ENCODE results near the gene C1D.
A peak's percentile ranks its signal among the peaks of the same experiment; 100 is the strongest.
"Not testable (repeated sequence)": the region's sequence is repeated elsewhere in the genome, so short reads cannot be mapped to it uniquely, and the experiment has no call there.

The C1D gene

GRCh38 chr2:68062680-68063387, at the start of gene C1D:
Gene C1D, minus strand, starts transcription at chr2:68063004. Its CDS starts 15,694 bp downstream, at chr2:68047310.
- peak; percentile 95 for DNase-seq

- DNase-seq, result no peak
Measured at GRCh38 chr2:68110102-68110501, 47.3 kb upstream of the C1D start.

- no peak for DNase-seq
Measured at GRCh38 chr2:68108120-68108519, 45.3 kb upstream of the C1D start.

GRCh38 chr2:68107475-68107874, 44.7 kb upstream of the C1D start:
- no peak for DNase-seq

GRCh38 chr2:68104111-68104835, 41.5 kb upstream of the C1D start:
- no peak for DNase-seq

- DNase-seq, result no peak
Measured at GRCh38 chr2:68103709-68104055, 40.9 kb upstream of the C1D start.

- DNase-seq, result peak; percentile 40
Measured at GRCh38 chr2:68103030-68103708, 40.4 kb upstream of the C1D start.

- no peak for DNase-seq
Measured at GRCh38 chr2:68100189-68100588, 37.4 kb upstream of the C1D start.

GRCh38 chr2:68099260-68099659, 36.5 kb upstream of the C1D start:
- no peak for DNase-seq

GRCh38 chr2:68098291-68098797, 35.5 kb upstream of the C1D start:
- no peak for DNase-seq

GRCh38 chr2:68094111-68094510, 31.3 kb upstream of the C1D start:
- DNase-seq, result no peak

- DNase-seq, result no peak
Measured at GRCh38 chr2:68093634-68094033, 30.8 kb upstream of the C1D start.

- DNase-seq, result no peak
Measured at GRCh38 chr2:68091439-68092034, 28.7 kb upstream of the C1D start.

GRCh38 chr2:68089961-68090360, 27.2 kb upstream of the C1D start:
- DNase-seq, result no peak

GRCh38 chr2:68088940-68089339, 26.1 kb upstream of the C1D start:
- DNase-seq, result no peak

- DNase-seq, result no peak
Measured at GRCh38 chr2:68086166-68086565, 23.4 kb upstream of the C1D start.

GRCh38 chr2:68083346-68083745, 20.5 kb upstream of the C1D start:
- DNase-seq, result no peak

GRCh38 chr2:68074050-68074449, 11.2 kb upstream of the C1D start:
- no peak for DNase-seq

- not testable (repeated sequence) for DNase-seq
Measured at GRCh38 chr2:68063797-68064646, 1.2 kb upstream of the C1D start.

- no peak for DNase-seq
Measured at GRCh38 chr2:68060652-68061051, 2.2 kb downstream of the C1D start.

- no peak for DNase-seq
Measured at GRCh38 chr2:68059784-68060525, 2.8 kb downstream of the C1D start.

All from left hindlimb (tissue), 1 donor.